Ascending aorta (tissue), 2 donors: Measurements from ENCODE around the gene MET. TPM values are rescaled to one million over a fixed set of nuclear protein-coding genes. Genes with fewer than 3 reads are reported as not detected.

Source experiments
- DNase-seq, 2 donors: peaks; one replicate each; pipeline ENCODE4 v3.0.0-alpha.2; 2019; ENCODE audit warnings: low spot score in 2 of 2
- H3K27ac ChIP-seq, 2 donors: fragments of 200-600 bp; sonication (generic); one replicate each; pipeline ENCODE4 v1.5.1; 2016 to 2017; ENCODE audit warnings: mild to moderate bottlenecking in 1 of 2
- H3K27me3 ChIP-seq: fragments of 200-600 bp; sonication (generic); one replicate; pipeline ENCODE4 v1.5.1; 2017
- H3K36me3 ChIP-seq, 2 donors: fragments of 200-600 bp; sonication (generic); one replicate each; pipeline ENCODE4 v1.5.1; 2016
- H3K4me1 ChIP-seq, 2 donors: fragments of 200-600 bp; sonication (generic); one replicate each; pipeline ENCODE4 v1.5.1; 2016 to 2017; ENCODE audit warnings: mild to moderate bottlenecking in 1 of 2
- H3K4me3 ChIP-seq, 2 donors: fragments of 200-600 bp; sonication (generic); one replicate each; pipeline ENCODE4 v1.5.1; 2016 to 2017; ENCODE audit warnings: mild to moderate bottlenecking in 1 of 2
- H3K9me3 ChIP-seq, 2 donors: fragments of 200-600 bp; sonication (generic); one replicate each; pipeline ENCODE4 v1.5.1; 2016
- intact Hi-C: fragments of 100-400 bp; cut with DNase I; formaldehyde crosslinking; loops from one replicate; pipeline ENCODE4 v1.15.1; 2023
- total RNA-seq: library from RNA; depleted of rRNA; stranded (reverse); fragments of >200 nt; gene quantifications from one replicate; pipeline ENCODE4 v1.1.0, GENCODE V29; 2016
- TF ChIP-seq, protein P1 (sequence below), 3 experiments: fragments of 200-600 bp in 2 of 3; fragments of 450-650 bp in 1 of 3; sonication (generic) in 2 of 3; IDR thresholded peaks; one replicate each; pipeline ENCODE4 v1.5.1; 2016 to 2019; ENCODE audit warnings: antibody characterized with exemption in 3 of 3, mild to moderate bottlenecking in 1 of 3, moderate library complexity in 1 of 3

Gene MET
- total RNA-seq, 1 donor from 2014 or later = 29.5 TPM

DNA sequence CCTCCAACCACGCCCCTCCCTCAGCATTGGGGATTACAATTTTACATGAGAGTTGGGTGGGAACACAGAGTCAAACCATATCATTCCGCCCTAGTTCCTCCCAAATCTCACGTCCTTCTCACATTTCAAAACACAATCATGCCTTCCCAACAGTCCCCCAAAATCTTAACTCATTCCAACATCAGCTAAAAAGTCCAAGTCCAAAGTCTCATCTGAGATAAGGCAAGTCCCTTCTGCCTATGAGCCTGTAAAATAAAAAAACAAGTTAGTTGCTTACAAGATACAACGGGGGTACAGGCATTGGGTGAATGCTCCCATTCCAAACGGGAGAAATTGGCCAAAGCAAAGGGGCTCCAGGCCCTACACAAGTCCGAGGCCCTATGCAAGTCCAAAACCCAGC lies 112.7 kb downstream of the MET start:
- Histone ChIP-seq H3K36me3 (no peaks in the 10 kb centered on the region), H3K27me3 (no peaks in the 10 kb centered on the region), H3K4me3 (no peak overlapping the region), H3K9me3 (no peaks in the 10 kb centered on the region), H3K27ac (no peak overlapping the region), H3K4me1 (peaks cover 0 to 23% of the 10 kb centered on the region in 2 donors)
- intact Hi-C loops = no loop called here
- TF ChIP-seq, protein P1, sequence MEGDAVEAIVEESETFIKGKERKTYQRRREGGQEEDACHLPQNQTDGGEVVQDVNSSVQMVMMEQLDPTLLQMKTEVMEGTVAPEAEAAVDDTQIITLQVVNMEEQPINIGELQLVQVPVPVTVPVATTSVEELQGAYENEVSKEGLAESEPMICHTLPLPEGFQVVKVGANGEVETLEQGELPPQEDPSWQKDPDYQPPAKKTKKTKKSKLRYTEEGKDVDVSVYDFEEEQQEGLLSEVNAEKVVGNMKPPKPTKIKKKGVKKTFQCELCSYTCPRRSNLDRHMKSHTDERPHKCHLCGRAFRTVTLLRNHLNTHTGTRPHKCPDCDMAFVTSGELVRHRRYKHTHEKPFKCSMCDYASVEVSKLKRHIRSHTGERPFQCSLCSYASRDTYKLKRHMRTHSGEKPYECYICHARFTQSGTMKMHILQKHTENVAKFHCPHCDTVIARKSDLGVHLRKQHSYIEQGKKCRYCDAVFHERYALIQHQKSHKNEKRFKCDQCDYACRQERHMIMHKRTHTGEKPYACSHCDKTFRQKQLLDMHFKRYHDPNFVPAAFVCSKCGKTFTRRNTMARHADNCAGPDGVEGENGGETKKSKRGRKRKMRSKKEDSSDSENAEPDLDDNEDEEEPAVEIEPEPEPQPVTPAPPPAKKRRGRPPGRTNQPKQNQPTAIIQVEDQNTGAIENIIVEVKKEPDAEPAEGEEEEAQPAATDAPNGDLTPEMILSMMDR (IDR thresholded peaks at IDR 0.05) = no peak
- DNase-seq = no peak

- intact Hi-C loops = no loop called here
- H3K27ac ChIP-seq = no peak overlapping the region
- DNase-seq = no peak
- no peaks in the 10 kb centered on the region for H3K27me3 ChIP-seq
- H3K4me1 ChIP-seq = peaks cover 0 to 13% of the 10 kb centered on the region in 2 donors
- H3K9me3 ChIP-seq = no peaks in the 10 kb centered on the region
- H3K4me3 ChIP-seq = no peak overlapping the region
- H3K36me3 ChIP-seq = no peaks in the 10 kb centered on the region
- TF ChIP-seq, protein P1 (IDR thresholded peaks at IDR 0.05) = no peak
These were observed 113.8 kb downstream of the MET start for GRCh38 chr7:116785843-116786242.

DNA sequence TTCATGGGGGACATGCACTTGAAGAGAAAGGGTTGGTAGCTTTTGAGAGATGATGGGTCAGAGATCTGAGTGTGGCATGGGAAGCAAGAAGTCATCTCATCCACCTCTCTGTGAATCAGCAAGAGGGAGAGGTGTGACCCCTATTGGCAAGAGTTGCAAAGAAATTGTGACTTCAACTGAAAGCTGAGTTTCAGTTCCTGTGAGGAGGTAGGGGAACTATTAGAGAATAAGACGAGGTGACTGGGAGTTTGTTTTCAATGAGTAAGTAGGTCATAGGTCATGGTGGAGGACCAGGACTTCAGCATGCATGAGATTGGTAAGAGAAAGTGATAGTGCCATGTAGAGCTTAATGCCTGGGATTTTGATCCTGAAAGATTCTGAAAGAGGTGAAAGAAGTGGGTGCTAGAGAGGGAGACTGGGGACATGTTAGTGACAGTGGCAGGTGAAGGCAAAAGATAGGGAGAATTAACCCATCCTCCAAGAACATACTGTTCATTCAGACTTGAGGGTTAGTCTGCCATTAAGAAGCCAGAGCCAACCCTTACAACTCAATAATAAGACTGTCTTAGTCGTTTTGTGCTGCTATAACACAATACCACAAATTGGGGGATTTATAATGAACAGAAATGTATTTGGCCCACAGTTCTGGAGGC lies 114.9 kb downstream of the MET start:
- H3K9me3 ChIP-seq = no peaks in the 10 kb centered on the region
- H3K4me3 ChIP-seq = no peak overlapping the region
- peaks cover 0 to 9% of the 10 kb centered on the region in 2 donors for H3K4me1 ChIP-seq
- intact Hi-C loops = no loop called here
- H3K27ac ChIP-seq = no peak overlapping the region
- TF ChIP-seq, protein P1 (IDR thresholded peaks at IDR 0.05) = peak in 1 of 3 experiments; percentile 35
- no peaks in the 10 kb centered on the region for H3K27me3 ChIP-seq
- no peaks in the 10 kb centered on the region for H3K36me3 ChIP-seq
- no peak for DNase-seq

DNA sequence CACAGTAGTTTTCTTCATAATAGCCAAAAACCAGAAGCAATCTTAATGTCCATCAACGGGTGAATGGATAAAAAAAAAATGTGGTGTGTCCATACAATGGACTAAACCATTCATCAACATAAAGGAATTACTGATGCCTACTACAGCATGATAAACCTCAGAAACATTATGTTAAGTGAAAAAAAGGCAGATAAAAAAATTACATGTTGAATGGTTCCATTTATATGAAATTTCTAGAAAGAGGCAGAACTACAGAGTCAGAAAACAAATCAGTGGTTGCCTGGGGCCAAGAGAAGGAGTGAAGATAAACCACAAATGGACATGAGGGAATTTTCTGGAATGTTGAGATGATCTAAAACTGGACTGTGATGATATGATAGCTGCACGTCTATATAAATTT lies 115.9 kb downstream of the MET start:
- Histone ChIP-seq H3K36me3 (no peaks in the 10 kb centered on the region), H3K4me3 (no peak overlapping the region), H3K27me3 (no peaks in the 10 kb centered on the region), H3K27ac (no peak overlapping the region), H3K4me1 (no peaks in the 10 kb centered on the region), H3K9me3 (no peaks in the 10 kb centered on the region)
- no peak for DNase-seq
- intact Hi-C loops = no loop called here
- TF ChIP-seq, protein P1 (IDR thresholded peaks at IDR 0.05) = no peak

- H3K9me3 ChIP-seq = no peaks in the 10 kb centered on the region
- H3K4me1 ChIP-seq = no peaks in the 10 kb centered on the region
- TF ChIP-seq, protein P1 (IDR thresholded peaks at IDR 0.05) = no peak
- no peak overlapping the region for H3K27ac ChIP-seq
- H3K36me3 ChIP-seq = no peaks in the 10 kb centered on the region
- no peaks in the 10 kb centered on the region for H3K27me3 ChIP-seq
- intact Hi-C loops = no loop called here
- no peak for DNase-seq
- no peak overlapping the region for H3K4me3 ChIP-seq
These were observed 116.7 kb downstream of the MET start for GRCh38 chr7:116788572-116789197.
